Activated naive CD8-positive, alpha-beta T cell treated with anti-CD3 and anti-CD28 coated beads for 36 hours (primary cell): ENCODE measurements around the gene MED13. TPM values are rescaled to one million over a fixed set of nuclear protein-coding genes. Genes with fewer than 3 reads are reported as not detected.

Experiments used
- DNase-seq: peaks from one replicate; pipeline ENCODE4 v3.0.0; 2021
- H3K27ac Mint-ChIP-seq: one replicate; pipeline ENCODE4 v1.8.0; 2022; ENCODE audit warnings: mild to moderate bottlenecking, moderate library complexity, mixed read lengths
- H3K27me3 Mint-ChIP-seq: one replicate; pipeline ENCODE4 v1.8.0; 2022; ENCODE audit warnings: mild to moderate bottlenecking, mixed read lengths
- H3K36me3 Mint-ChIP-seq: one replicate; pipeline ENCODE4 v1.8.0; 2021; ENCODE audit warnings: mild to moderate bottlenecking, mixed read lengths
- H3K4me1 Mint-ChIP-seq: one replicate; pipeline ENCODE4 v1.8.0; 2021; ENCODE audit warnings: mixed read lengths
- H3K4me3 Mint-ChIP-seq: one replicate; pipeline ENCODE4 v1.8.0; 2022; ENCODE audit warnings: mild to moderate bottlenecking, moderate library complexity, mixed read lengths
- H3K9me3 Mint-ChIP-seq: one replicate; pipeline ENCODE4 v1.8.0; 2022; ENCODE audit warnings: mixed read lengths
- total RNA-seq, 2 experiments: library from RNA; stranded (reverse); gene quantifications; one replicate each; pipeline ENCODE4 v1.2.3, GENCODE V29; 2021

The MED13 gene
- total RNA-seq, 2 experiments from 2014 or later, result 37.8 to 39.1 TPM

DNA sequence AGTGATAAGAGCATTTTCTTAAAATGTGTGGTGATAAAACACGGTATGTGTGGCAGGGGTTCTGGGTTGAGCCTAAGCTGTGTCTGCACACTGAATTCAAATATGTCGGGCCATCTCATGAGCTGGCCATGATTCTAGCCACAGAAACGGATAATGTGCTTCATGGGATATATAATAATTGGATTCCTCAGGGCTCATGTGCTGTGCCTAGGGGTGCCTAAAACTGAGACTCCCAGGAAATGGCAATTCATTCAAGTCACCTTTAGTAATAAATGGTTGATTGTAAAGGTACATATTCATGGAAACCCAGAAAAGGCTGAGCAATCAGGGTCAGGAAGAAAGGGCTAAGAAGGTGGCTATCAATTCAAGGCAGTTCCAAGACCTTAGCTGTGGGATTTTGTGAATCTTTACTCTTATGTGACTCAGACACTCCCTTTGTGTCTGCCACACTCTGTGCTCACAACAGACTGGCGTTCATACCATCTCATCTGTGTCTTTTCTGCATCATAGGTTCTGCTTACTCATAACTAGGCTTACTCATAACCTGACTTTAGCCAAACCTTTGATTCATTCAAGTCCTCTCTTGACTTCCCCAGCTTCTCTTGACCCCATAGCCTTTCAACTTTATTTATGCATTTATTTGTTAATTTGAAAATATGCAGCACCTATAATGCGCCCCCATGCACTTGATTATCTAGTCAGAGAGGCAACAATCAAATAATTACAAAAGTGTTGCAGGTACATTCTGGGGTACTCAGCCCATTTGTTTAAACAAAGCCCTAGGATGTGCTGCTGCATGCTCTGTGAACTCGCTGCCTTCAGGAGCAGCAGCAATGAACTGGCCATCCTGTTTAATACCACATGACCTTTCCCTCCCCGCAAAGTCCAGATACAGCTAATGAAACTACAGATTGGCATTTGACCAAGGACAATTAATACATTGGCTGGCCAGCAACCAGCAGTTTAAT is 28.4 kb upstream of the MED13 start:
- H3K36me3 Mint-ChIP-seq, result no peaks in the 10 kb centered on the region
- H3K9me3 Mint-ChIP-seq, result no peaks in the 10 kb centered on the region
- H3K4me3 Mint-ChIP-seq, result no peak overlapping the region
- no peak for DNase-seq
- peaks cover 7% of the 10 kb centered on the region for H3K4me1 Mint-ChIP-seq
- H3K27me3 Mint-ChIP-seq, result no peaks in the 10 kb centered on the region
- H3K27ac Mint-ChIP-seq, result no peak overlapping the region

GRCh38 chr17:62092784-62093183 is 27.7 kb upstream of the MED13 start:
- H3K27ac Mint-ChIP-seq, result no peak overlapping the region
- no peaks in the 10 kb centered on the region for H3K36me3 Mint-ChIP-seq
- no peaks in the 10 kb centered on the region for H3K27me3 Mint-ChIP-seq
- H3K4me1 Mint-ChIP-seq, result peaks cover 5% of the 10 kb centered on the region
- H3K9me3 Mint-ChIP-seq, result no peaks in the 10 kb centered on the region
- DNase-seq, result no peak
- no peak overlapping the region for H3K4me3 Mint-ChIP-seq

- H3K4me1 Mint-ChIP-seq, result peaks cover 5% of the 10 kb centered on the region
- DNase-seq, result no peak
- no peak overlapping the region for H3K27ac Mint-ChIP-seq
- no peak overlapping the region for H3K4me3 Mint-ChIP-seq
- no peaks in the 10 kb centered on the region for H3K27me3 Mint-ChIP-seq
- no peaks in the 10 kb centered on the region for H3K9me3 Mint-ChIP-seq
- H3K36me3 Mint-ChIP-seq, result no peaks in the 10 kb centered on the region
These were observed 26.7 kb upstream of the MED13 start for GRCh38 chr17:62091804-62092203.

- no peaks in the 10 kb centered on the region for H3K27me3 Mint-ChIP-seq
- peaks cover 5% of the 10 kb centered on the region for H3K4me1 Mint-ChIP-seq
- DNase-seq, result no peak
- no peak overlapping the region for H3K27ac Mint-ChIP-seq
- H3K36me3 Mint-ChIP-seq, result no peaks in the 10 kb centered on the region
- H3K9me3 Mint-ChIP-seq, result no peaks in the 10 kb centered on the region
- no peak overlapping the region for H3K4me3 Mint-ChIP-seq
These were observed 25.8 kb upstream of the MED13 start for GRCh38 chr17:62090868-62091267.

DNA sequence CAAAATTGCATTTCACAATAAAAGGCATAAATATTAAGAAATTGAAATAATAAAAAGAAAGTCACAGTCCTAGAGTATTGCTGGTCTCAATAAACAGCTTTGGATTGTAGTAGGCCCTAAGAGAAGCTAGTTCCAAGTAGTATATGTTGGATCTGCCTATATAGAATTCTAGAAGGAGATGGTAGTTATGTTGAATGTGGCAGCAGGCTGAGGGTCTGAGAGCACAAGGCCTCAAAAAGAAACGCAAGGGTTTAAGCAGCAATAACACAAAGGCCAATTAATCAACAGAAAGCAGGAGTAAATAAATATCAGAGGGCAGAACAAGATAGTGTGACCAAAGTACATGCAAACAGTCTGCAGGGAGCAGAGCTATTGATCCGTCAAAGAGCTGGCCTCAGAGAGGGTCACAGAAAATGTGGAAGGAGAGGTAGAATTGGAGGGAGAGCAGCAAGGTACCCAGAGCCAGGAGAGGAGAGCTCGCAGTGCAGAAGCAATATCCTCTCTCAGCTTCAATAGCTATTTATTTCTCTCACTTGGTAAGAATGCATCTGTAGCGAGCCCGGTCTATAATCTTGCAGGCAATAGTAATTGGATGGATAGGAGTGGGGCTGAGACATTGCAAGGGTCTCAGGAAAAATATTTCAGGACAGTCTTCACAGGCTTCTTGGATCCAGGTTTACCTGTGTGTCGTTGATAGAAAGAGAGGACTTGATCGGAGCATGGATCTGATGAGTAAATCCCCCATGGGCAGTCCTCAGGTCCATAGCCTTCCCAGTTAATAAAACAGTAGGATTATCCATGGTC is 25.1 kb upstream of the MED13 start:
- H3K4me1 Mint-ChIP-seq, result peaks cover 9% of the 10 kb centered on the region
- no peaks in the 10 kb centered on the region for H3K27me3 Mint-ChIP-seq
- H3K4me3 Mint-ChIP-seq, result no peak overlapping the region
- H3K36me3 Mint-ChIP-seq, result no peaks in the 10 kb centered on the region
- DNase-seq, result no peak
- no peaks in the 10 kb centered on the region for H3K9me3 Mint-ChIP-seq
- no peak overlapping the region for H3K27ac Mint-ChIP-seq

DNA sequence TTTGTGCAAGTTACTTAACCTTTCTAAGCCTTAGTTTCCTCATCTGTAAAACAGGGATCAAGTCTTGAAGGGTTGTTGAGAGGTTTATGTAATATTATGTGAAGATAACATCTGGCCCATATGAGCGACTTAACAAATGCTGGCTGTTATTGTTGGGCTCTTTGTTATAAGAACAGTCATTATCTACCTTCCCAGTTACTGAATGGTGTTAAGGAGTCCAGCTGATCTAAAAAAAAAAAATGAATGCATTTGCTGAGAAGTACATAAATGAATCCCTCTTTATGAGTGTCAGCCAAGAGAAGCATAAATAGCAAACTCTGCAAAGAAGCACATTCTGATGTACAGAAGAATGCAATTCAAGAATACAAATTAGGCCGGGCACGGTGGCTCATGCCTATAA is 24.3 kb upstream of the MED13 start:
- Mint-ChIP-seq H3K4me1 (peaks cover 14% of the 10 kb centered on the region), H3K27me3 (no peaks in the 10 kb centered on the region), H3K4me3 (no peak overlapping the region), H3K9me3 (no peaks in the 10 kb centered on the region), H3K36me3 (no peaks in the 10 kb centered on the region), H3K27ac (no peak overlapping the region)
- DNase-seq, result no peak

DNA sequence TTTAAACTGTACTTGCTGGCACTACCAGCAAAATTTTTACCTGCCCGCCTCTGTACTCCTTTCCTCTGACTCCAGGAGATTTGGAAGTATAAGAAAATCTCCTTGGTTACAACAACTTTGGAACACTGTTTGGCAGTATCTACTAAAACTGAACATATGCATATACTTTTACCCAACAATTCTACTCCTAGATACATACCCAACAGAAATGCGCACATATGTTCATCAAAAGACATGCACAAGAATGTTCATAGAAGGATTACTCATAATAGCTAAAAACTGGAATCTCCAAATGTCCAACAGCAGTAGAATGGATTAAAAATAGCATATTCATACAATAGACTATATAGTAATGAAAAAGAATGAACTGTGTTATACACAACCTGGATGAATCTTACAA is 21.7 kb upstream of the MED13 start:
- H3K36me3 Mint-ChIP-seq, result no peaks in the 10 kb centered on the region
- H3K9me3 Mint-ChIP-seq, result no peaks in the 10 kb centered on the region
- H3K4me3 Mint-ChIP-seq, result no peak overlapping the region

GRCh38 chr17:62085511-62086408 is 20.7 kb upstream of the MED13 start:
- DNase-seq, result no peak

More for the DNA sequence above, 21.7 kb upstream of the MED13 start:
- Mint-ChIP-seq H3K27ac (no peak overlapping the region), H3K27me3 (no peaks in the 10 kb centered on the region), H3K4me1 (peaks cover 9% of the 10 kb centered on the region)
- no peak for DNase-seq

GRCh38 chr17:62084585-62084984 is 19.5 kb upstream of the MED13 start:
- Mint-ChIP-seq H3K4me3 (no peak overlapping the region), H3K27ac (no peak overlapping the region), H3K27me3 (peaks cover 7% of the 10 kb centered on the region), H3K36me3 (no peaks in the 10 kb centered on the region), H3K9me3 (no peaks in the 10 kb centered on the region), H3K4me1 (peaks cover 9% of the 10 kb centered on the region)
- DNase-seq, result no peak

More at GRCh38 chr17:62085511-62086408, 20.7 kb upstream of the MED13 start:
- Mint-ChIP-seq H3K9me3 (no peaks in the 10 kb centered on the region), H3K27ac (no peak overlapping the region), H3K4me1 (peaks cover 9% of the 10 kb centered on the region), H3K27me3 (no peaks in the 10 kb centered on the region), H3K4me3 (no peak overlapping the region), H3K36me3 (no peaks in the 10 kb centered on the region)

GRCh38 chr17:62083651-62084050 is 18.6 kb upstream of the MED13 start:
- H3K27me3 Mint-ChIP-seq, result peaks cover 10% of the 10 kb centered on the region

DNA sequence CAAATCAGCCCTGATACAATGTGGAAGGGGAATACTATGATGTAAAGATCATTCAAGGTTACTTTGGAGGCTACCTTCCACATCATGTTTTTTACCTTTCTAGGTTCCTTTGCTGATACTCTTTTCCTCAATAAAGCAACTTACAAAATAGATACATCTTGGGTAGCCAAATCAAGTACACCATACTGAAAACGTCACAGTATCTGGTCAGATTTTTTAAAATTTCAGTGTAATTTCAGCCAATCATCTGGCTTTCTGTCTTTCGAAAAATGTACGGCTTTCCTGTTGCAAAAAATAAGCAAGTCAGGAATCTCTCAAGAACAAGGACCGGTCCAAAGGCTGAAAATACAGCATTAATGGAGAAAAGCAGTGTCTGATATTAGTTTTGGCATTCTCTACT is 15.6 kb upstream of the MED13 start:
- H3K9me3 Mint-ChIP-seq, result no peaks in the 10 kb centered on the region
- H3K27me3 Mint-ChIP-seq, result peaks cover 17% of the 10 kb centered on the region
- H3K4me3 Mint-ChIP-seq, result no peak overlapping the region
- no peaks in the 10 kb centered on the region for H3K36me3 Mint-ChIP-seq
- H3K4me1 Mint-ChIP-seq, result peaks cover 8% of the 10 kb centered on the region
- DNase-seq, result no peak
- no peak overlapping the region for H3K27ac Mint-ChIP-seq

More at GRCh38 chr17:62083651-62084050, 18.6 kb upstream of the MED13 start:
- H3K27ac Mint-ChIP-seq, result no peak overlapping the region
- DNase-seq, result no peak
- no peak overlapping the region for H3K4me3 Mint-ChIP-seq
- no peaks in the 10 kb centered on the region for H3K36me3 Mint-ChIP-seq
- H3K9me3 Mint-ChIP-seq, result no peaks in the 10 kb centered on the region
- H3K4me1 Mint-ChIP-seq, result peaks cover 9% of the 10 kb centered on the region

DNA sequence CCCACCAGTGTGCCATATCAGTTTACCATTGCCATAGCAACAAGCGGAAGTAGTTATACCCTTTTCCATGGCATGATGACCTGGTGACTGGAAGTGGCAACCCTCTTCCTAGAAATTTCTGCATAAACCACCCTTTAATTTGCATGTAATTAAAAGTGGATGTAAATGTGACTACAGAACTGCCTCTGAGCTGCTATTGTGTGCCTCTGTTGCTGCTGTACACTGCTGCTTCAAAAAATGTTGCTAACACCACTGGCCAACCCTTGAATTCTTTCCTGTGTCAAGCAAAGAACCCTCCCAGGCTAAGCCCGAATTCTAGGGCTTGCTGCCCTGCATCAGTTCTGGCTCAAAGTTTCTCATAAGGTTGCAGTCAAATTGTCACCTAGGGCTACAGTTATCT is 12.9 kb upstream of the MED13 start:
- Mint-ChIP-seq H3K27me3 (peaks cover 17% of the 10 kb centered on the region), H3K36me3 (no peaks in the 10 kb centered on the region), H3K4me1 (no peaks in the 10 kb centered on the region), H3K27ac (no peak overlapping the region), H3K9me3 (no peaks in the 10 kb centered on the region), H3K4me3 (no peak overlapping the region)
- DNase-seq, result no peak

GRCh38 chr17:62076864-62077788 is 12.0 kb upstream of the MED13 start:
- H3K27me3 Mint-ChIP-seq, result peaks cover 17% of the 10 kb centered on the region
- DNase-seq, result no peak
- H3K36me3 Mint-ChIP-seq, result no peaks in the 10 kb centered on the region
- no peak overlapping the region for H3K27ac Mint-ChIP-seq
- no peaks in the 10 kb centered on the region for H3K9me3 Mint-ChIP-seq
- no peak overlapping the region for H3K4me3 Mint-ChIP-seq
- H3K4me1 Mint-ChIP-seq, result no peaks in the 10 kb centered on the region
